SK-N-SH treated with all-trans-retinoic acid at 6 μM for 48 hours (cell line): ENCODE results near the gene TPSD1.

ENCODE experiments used
- ATAC-seq: fragments of 200-7000 bp; cut with Tn5 transposase; 3 replicates; pipeline ENCODE4 v1.9.1; 2020; ENCODE audit warnings: mild to moderate bottlenecking, moderate library complexity
- ARNTL ChIP-seq: fragments of 450-650 bp; formaldehyde crosslinking; IDR thresholded peaks from 2 replicates; pipeline ENCODE4 v1.5.0; 2020; ENCODE audit warnings: low read depth, mild to moderate bottlenecking, moderate library complexity, borderline replicate concordance
- BACH2 ChIP-seq: fragments of 250-450 bp; sonication (Bioruptor Pico); IDR thresholded peaks from 2 replicates; pipeline ENCODE4 v1.9.0; 2021; ENCODE audit warnings: mild to moderate bottlenecking, borderline replicate concordance
- CSDC2 ChIP-seq: fragments of 250-450 bp; sonication (Bioruptor Pico); IDR thresholded peaks from 2 replicates; pipeline ENCODE4 v1.5.0; 2020; ENCODE audit warnings: mild to moderate bottlenecking, moderate library complexity
- GLIS3 ChIP-seq: fragments of 250-450 bp; sonication (Bioruptor Pico); IDR thresholded peaks from 2 replicates; pipeline ENCODE4 v1.5.0; 2020; ENCODE audit warnings: mild to moderate bottlenecking, moderate library complexity
- ISL1 ChIP-seq: fragments of 250-450 bp; sonication (Bioruptor Pico); IDR thresholded peaks from 2 replicates; pipeline ENCODE4 v2.1.2; 2022; ENCODE audit warnings: mild to moderate bottlenecking, moderate library complexity
- OSR1 ChIP-seq: fragments of 250-450 bp; sonication (Bioruptor Pico); IDR thresholded peaks from 2 replicates; pipeline ENCODE4 v1.8.0; 2022; ENCODE audit warnings: moderate library complexity, mild to moderate bottlenecking, inconsistent platforms
- PPARA ChIP-seq: fragments of 250-450 bp; sonication (Bioruptor Pico); IDR thresholded peaks from 2 replicates; pipeline ENCODE4 v1.5.0; 2020; ENCODE audit warnings: mild to moderate bottlenecking, borderline replicate concordance
- RARB ChIP-seq: fragments of 250-450 bp; sonication (Bioruptor Pico); IDR thresholded peaks from 2 replicates; pipeline ENCODE4 v1.8.0; 2021; ENCODE audit warnings: mild to moderate bottlenecking, moderate library complexity
- SNAI2 ChIP-seq: fragments of 250-450 bp; sonication (Bioruptor Pico); IDR thresholded peaks from 2 replicates; pipeline ENCODE4 v1.5.0; 2020; ENCODE audit warnings: mild to moderate bottlenecking, moderate library complexity
- TCF4 ChIP-seq: fragments of 250-450 bp; sonication (Bioruptor Pico); IDR thresholded peaks from 2 replicates; pipeline ENCODE4 v1.8.0; 2021; ENCODE audit warnings: mild to moderate bottlenecking, moderate library complexity, borderline replicate concordance
- TOX ChIP-seq: fragments of 250-450 bp; sonication (Bioruptor Pico); IDR thresholded peaks from 2 replicates; pipeline ENCODE4 v1.8.0; 2021; ENCODE audit warnings: mild to moderate bottlenecking, moderate library complexity, borderline replicate concordance
- ZC3H10 ChIP-seq: fragments of 250-450 bp; sonication (Bioruptor Pico); IDR thresholded peaks from 2 replicates; pipeline ENCODE4 v1.5.1; 2021; ENCODE audit warnings: mild to moderate bottlenecking, moderate library complexity
- ZFP3 ChIP-seq: fragments of 250-450 bp; sonication (Bioruptor Pico); IDR thresholded peaks from 2 replicates; pipeline ENCODE4 v1.5.0; 2020; ENCODE audit warnings: mild to moderate bottlenecking, moderate library complexity
- ZNF565 ChIP-seq: fragments of 450-650 bp; formaldehyde crosslinking; conservative IDR thresholded peaks from 2 replicates; pipeline ENCODE4 v1.5.0; 2020; ENCODE audit warnings: low read depth, mild to moderate bottlenecking, moderate library complexity
- ZNF70 ChIP-seq: fragments of 450-650 bp; formaldehyde crosslinking; IDR thresholded peaks from 2 replicates; pipeline ENCODE4 v1.5.0; 2020; ENCODE audit warnings: mild to moderate bottlenecking, moderate library complexity
- ZNF8 ChIP-seq: fragments of 450-650 bp; formaldehyde crosslinking; IDR thresholded peaks from 2 replicates; pipeline ENCODE4 v1.5.0; 2020; ENCODE audit warnings: mild to moderate bottlenecking, moderate library complexity
- TF ChIP-seq, protein P1 (sequence below): fragments of 250-450 bp; sonication (Bioruptor Pico); IDR thresholded peaks from 2 replicates; pipeline ENCODE4 v1.8.0; 2020; ENCODE audit warnings: mild to moderate bottlenecking, moderate library complexity, borderline replicate concordance
- TF ChIP-seq, protein P2 (sequence below): fragments of 250-450 bp; sonication (Bioruptor Pico); IDR thresholded peaks from 2 replicates; pipeline ENCODE4 v1.5.1; 2020; ENCODE audit warnings: low read depth, mild to moderate bottlenecking, moderate library complexity
- TF ChIP-seq, protein P3 (sequence below): fragments of 250-450 bp; sonication (Bioruptor Pico); IDR thresholded peaks from 2 replicates; pipeline ENCODE4 v1.5.0; 2020; ENCODE audit warnings: mild to moderate bottlenecking, moderate library complexity
- TF ChIP-seq, protein P4 (sequence below): fragments of 250-450 bp; sonication (Bioruptor Pico); IDR thresholded peaks from 2 replicates; pipeline ENCODE4 v1.8.0; 2021; ENCODE audit warnings: low read depth, mild to moderate bottlenecking, moderate library complexity, borderline replicate concordance
- TF ChIP-seq, protein P5 (sequence below): fragments of 250-450 bp; sonication (Bioruptor Pico); IDR thresholded peaks from 2 replicates; pipeline ENCODE4 v1.5.1; 2021; ENCODE audit warnings: mild to moderate bottlenecking, moderate library complexity

Gene TPSD1

DNA sequence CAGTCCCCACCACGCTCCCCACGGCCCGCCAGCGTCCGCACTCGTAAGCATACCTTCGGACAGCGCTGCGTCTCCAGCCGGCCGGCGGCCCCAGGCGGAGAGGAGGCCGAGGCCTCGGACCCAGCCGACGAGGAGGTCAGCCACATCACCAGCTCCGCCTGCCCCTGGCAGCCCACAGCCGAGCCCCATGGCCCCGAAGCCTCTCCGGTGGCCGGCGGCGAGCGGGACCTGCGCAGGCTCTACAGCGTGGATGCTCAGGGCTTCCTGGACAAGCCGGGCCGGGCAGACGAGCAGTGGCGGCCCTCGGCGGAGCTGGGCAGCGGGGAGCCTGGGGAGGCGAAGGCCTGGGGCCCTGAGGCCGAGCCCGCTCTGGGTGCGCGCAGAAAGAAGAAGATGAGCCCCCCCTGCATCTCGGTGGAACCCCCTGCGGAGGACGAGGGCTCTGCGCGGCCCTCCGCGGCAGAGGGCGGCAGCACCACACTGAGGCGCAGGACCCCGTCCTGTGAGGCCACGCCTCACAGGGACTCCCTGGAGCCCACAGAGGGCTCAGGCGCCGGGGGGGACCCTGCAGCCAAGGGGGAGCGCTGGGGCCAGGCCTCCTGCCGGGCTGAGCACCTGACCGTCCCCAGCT is 35.7 kb upstream of the TPSD1 start:
- TF ChIP-seq ZNF8 (CRISPR knock-in tag): no peak
- TF ChIP-seq, protein P1, sequence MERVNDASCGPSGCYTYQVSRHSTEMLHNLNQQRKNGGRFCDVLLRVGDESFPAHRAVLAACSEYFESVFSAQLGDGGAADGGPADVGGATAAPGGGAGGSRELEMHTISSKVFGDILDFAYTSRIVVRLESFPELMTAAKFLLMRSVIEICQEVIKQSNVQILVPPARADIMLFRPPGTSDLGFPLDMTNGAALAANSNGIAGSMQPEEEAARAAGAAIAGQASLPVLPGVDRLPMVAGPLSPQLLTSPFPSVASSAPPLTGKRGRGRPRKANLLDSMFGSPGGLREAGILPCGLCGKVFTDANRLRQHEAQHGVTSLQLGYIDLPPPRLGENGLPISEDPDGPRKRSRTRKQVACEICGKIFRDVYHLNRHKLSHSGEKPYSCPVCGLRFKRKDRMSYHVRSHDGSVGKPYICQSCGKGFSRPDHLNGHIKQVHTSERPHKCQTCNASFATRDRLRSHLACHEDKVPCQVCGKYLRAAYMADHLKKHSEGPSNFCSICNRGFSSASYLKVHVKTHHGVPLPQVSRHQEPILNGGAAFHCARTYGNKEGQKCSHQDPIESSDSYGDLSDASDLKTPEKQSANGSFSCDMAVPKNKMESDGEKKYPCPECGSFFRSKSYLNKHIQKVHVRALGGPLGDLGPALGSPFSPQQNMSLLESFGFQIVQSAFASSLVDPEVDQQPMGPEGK (CRISPR knock-in tag): no peak
- no peak for TF ChIP-seq ZFP3 (CRISPR knock-in tag)
- no peak for TF ChIP-seq ARNTL (CRISPR knock-in tag)
- TF ChIP-seq, protein P2, sequence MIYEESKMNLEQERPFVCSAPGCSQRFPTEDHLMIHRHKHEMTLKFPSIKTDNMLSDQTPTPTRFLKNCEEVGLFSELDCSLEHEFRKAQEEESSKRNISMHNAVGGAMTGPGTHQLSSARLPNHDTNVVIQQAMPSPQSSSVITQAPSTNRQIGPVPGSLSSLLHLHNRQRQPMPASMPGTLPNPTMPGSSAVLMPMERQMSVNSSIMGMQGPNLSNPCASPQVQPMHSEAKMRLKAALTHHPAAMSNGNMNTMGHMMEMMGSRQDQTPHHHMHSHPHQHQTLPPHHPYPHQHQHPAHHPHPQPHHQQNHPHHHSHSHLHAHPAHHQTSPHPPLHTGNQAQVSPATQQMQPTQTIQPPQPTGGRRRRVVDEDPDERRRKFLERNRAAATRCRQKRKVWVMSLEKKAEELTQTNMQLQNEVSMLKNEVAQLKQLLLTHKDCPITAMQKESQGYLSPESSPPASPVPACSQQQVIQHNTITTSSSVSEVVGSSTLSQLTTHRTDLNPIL: no peak
- TF ChIP-seq CSDC2 (CRISPR knock-in tag): no peak
- TF ChIP-seq ISL1: no peak
- no peak for TF ChIP-seq RARB (CRISPR knock-in tag)
- TF ChIP-seq PPARA (CRISPR knock-in tag): no peak
- no peak for TF ChIP-seq SNAI2 (CRISPR knock-in tag)
- TF ChIP-seq TCF4: no peak
- ATAC-seq: no peak

GRCh38 chr16:1220841-1221627 is 34.8 kb upstream of the TPSD1 start:
- TF ChIP-seq ARNTL (CRISPR knock-in tag) (no peak), TOX (CRISPR knock-in tag) (no peak), CSDC2 (CRISPR knock-in tag) (no peak), ZNF565 (CRISPR knock-in tag) (no peak), BACH2 (no peak), ISL1 (no peak), GLIS3 (CRISPR knock-in tag) (no peak), OSR1 (no peak), ZNF8 (CRISPR knock-in tag) (no peak), ZNF70 (CRISPR knock-in tag) (no peak), PPARA (CRISPR knock-in tag) (no peak), ZC3H10 (no peak)
- TF ChIP-seq, protein P3, sequence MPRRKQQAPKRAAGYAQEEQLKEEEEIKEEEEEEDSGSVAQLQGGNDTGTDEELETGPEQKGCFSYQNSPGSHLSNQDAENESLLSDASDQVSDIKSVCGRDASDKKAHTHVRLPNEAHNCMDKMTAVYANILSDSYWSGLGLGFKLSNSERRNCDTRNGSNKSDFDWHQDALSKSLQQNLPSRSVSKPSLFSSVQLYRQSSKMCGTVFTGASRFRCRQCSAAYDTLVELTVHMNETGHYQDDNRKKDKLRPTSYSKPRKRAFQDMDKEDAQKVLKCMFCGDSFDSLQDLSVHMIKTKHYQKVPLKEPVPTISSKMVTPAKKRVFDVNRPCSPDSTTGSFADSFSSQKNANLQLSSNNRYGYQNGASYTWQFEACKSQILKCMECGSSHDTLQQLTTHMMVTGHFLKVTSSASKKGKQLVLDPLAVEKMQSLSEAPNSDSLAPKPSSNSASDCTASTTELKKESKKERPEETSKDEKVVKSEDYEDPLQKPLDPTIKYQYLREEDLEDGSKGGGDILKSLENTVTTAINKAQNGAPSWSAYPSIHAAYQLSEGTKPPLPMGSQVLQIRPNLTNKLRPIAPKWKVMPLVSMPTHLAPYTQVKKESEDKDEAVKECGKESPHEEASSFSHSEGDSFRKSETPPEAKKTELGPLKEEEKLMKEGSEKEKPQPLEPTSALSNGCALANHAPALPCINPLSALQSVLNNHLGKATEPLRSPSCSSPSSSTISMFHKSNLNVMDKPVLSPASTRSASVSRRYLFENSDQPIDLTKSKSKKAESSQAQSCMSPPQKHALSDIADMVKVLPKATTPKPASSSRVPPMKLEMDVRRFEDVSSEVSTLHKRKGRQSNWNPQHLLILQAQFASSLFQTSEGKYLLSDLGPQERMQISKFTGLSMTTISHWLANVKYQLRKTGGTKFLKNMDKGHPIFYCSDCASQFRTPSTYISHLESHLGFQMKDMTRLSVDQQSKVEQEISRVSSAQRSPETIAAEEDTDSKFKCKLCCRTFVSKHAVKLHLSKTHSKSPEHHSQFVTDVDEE (CRISPR knock-in tag): no peak
- TF ChIP-seq, protein P2: no peak
- TF ChIP-seq, protein P4, sequence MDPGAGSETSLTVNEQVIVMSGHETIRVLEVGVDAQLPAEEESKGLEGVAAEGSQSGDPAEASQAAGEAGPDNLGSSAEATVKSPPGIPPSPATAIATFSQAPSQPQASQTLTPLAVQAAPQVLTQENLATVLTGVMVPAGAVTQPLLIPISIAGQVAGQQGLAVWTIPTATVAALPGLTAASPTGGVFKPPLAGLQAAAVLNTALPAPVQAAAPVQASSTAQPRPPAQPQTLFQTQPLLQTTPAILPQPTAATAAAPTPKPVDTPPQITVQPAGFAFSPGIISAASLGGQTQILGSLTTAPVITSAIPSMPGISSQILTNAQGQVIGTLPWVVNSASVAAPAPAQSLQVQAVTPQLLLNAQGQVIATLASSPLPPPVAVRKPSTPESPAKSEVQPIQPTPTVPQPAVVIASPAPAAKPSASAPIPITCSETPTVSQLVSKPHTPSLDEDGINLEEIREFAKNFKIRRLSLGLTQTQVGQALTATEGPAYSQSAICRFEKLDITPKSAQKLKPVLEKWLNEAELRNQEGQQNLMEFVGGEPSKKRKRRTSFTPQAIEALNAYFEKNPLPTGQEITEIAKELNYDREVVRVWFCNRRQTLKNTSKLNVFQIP (CRISPR knock-in tag): no peak
- TF ChIP-seq, protein P5, sequence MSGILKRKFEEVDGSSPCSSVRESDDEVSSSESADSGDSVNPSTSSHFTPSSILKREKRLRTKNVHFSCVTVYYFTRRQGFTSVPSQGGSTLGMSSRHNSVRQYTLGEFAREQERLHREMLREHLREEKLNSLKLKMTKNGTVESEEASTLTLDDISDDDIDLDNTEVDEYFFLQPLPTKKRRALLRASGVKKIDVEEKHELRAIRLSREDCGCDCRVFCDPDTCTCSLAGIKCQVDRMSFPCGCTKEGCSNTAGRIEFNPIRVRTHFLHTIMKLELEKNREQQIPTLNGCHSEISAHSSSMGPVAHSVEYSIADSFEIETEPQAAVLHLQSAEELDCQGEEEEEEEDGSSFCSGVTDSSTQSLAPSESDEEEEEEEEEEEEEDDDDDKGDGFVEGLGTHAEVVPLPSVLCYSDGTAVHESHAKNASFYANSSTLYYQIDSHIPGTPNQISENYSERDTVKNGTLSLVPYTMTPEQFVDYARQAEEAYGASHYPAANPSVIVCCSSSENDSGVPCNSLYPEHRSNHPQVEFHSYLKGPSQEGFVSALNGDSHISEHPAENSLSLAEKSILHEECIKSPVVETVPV: no peak
- no peak for ATAC-seq
